Erythroblast (primary cell): ENCODE data around the gene CBR3.

Source experiments
- GATA1 ChIP-seq: IDR thresholded peaks from 2 replicates; pipeline ENCODE4 v1.6.1; 2011; ENCODE audit warnings: low read depth, mild to moderate bottlenecking, control low read depth, low read length, moderate library complexity
- POLR2A ChIP-seq: IDR thresholded peaks from 2 replicates; pipeline ENCODE4 v1.6.1; 2011; ENCODE audit warnings: mild to moderate bottlenecking, low read length

- TF ChIP-seq POLR2A (no peak), GATA1 (no peak)
Observed at GRCh38 chr21:36117286-36117741, 17.6 kb upstream of the CBR3 start.
